H1 (cell line): ENCODE results near the gene CXCL16. TPM values are rescaled to one million over a fixed set of nuclear protein-coding genes. Genes with fewer than 3 reads are reported as not detected.

Experiments used
- CTCF ChIA-PET: fragments of 300-600 bp; sonication (Branson Sonifier 250); formaldehyde crosslinking; loops from one replicate; lab custom pipeline; 2021; ENCODE audit not compliant: partially characterized antibody; lab: Charles Lee
- POLR2A ChIA-PET: fragments of 300-600 bp; sonication (Branson Sonifier 250); formaldehyde crosslinking; loops from one replicate; lab custom pipeline; 2021; ENCODE audit warnings: inconsistent platforms; ENCODE audit not compliant: partially characterized antibody; lab: Charles Lee
- DNase-seq, 2 experiments: peaks; one replicate each; pipeline versions ENCODE4 v3.0.0 to v3.0.0-alpha.2; 2010 to 2022; ENCODE audit warnings: low spot score in 2 of 2, low read depth in 1 of 2, mixed read lengths in 1 of 2
- FAIRE-seq: peaks from 2 replicates; lab custom pipeline; 2011; peaks lifted over from hg19 to GRCh38; lab: Jason Lieb, UNC
- H2AFZ ChIP-seq: 2 replicates; pipeline ENCODE4 v1.8.1; 2012; ENCODE audit warnings: low read length, inconsistent platforms
- H2AK5ac ChIP-seq: 2 replicates; pipeline ENCODE4 v1.6.1; 2013; ENCODE audit warnings: low read depth, low read length
- H2BK120ac ChIP-seq: replicated peaks from 2 replicates; pipeline ENCODE3; 2013; ENCODE audit warnings: low read depth, low read length, inconsistent platforms
- H2BK12ac ChIP-seq: 2 replicates; pipeline ENCODE4 v1.6.1; 2013; ENCODE audit warnings: low read depth, low read length
- H2BK15ac ChIP-seq: 2 replicates; pipeline ENCODE4 v1.6.1; 2013; ENCODE audit warnings: low read length
- H2BK20ac ChIP-seq: 2 replicates; pipeline ENCODE4 v1.6.1; 2013; ENCODE audit warnings: low read length
- H2BK5ac ChIP-seq: 2 replicates; pipeline ENCODE4 v1.6.1; 2013; ENCODE audit warnings: low read depth, low read length
- H3K14ac ChIP-seq: 2 replicates; pipeline ENCODE4 v1.6.1; 2013; ENCODE audit warnings: inconsistent platforms; ENCODE audit not compliant: insufficient read length
- H3K18ac ChIP-seq: 2 replicates; pipeline ENCODE4 v1.6.1; 2013; ENCODE audit warnings: low read length; ENCODE audit errors: extremely low read depth
- H3K23ac ChIP-seq: 2 replicates; pipeline ENCODE4 v1.6.1; 2013; ENCODE audit warnings: inconsistent platforms; ENCODE audit not compliant: insufficient read length
- H3K23me2 ChIP-seq: 2 replicates; pipeline ENCODE4 v1.6.1; 2013; ENCODE audit warnings: low read depth, low read length
- H3K27ac ChIP-seq: 2 replicates; pipeline ENCODE4 v1.6.1; 2011; ENCODE audit warnings: low read depth, low read length, inconsistent platforms
- H3K27me3 ChIP-seq, 4 experiments: replicated peaks in 1 of 4; 1 replicate in 1 of 4; 2 replicates in 3 of 4; pipeline versions ENCODE4 v1.6.1 to v1.8.1; 2011 to 2013; ENCODE audit warnings: low read length in 3 of 4, mild to moderate bottlenecking in 3 of 4, inconsistent platforms in 2 of 4, mixed read lengths in 2 of 4, moderate library complexity in 1 of 4; ENCODE audit not compliant: control insufficient read depth in 3 of 4, insufficient read depth in 3 of 4; ENCODE audit errors: extremely low read depth in 1 of 4
- H3K36me3 ChIP-seq, 4 experiments: 2 replicates each; pipeline versions ENCODE4 v1.6.1 to v1.8.1; 2011 to 2013; ENCODE audit warnings: mild to moderate bottlenecking in 4 of 4, low read length in 3 of 4, moderate library complexity in 2 of 4, control low read depth in 1 of 4, inconsistent platforms in 1 of 4; ENCODE audit not compliant: insufficient read depth in 4 of 4, control insufficient read depth in 2 of 4
- H3K4ac ChIP-seq: replicated peaks from 2 replicates; pipeline ENCODE3; 2013; ENCODE audit warnings: low read length, low read depth, mixed read lengths, inconsistent platforms; ENCODE audit not compliant: insufficient read length
- H3K4me1 ChIP-seq, 4 experiments: replicated peaks in 1 of 4; 1 replicate in 1 of 4; 2 replicates in 3 of 4; pipeline versions ENCODE4 v1.6.1 to v1.8.1; 2011 to 2013; ENCODE audit warnings: low read length in 3 of 4, inconsistent platforms in 2 of 4, mixed read lengths in 1 of 4; ENCODE audit not compliant: insufficient read depth in 4 of 4, control insufficient read depth in 3 of 4
- H3K4me2 ChIP-seq, 2 experiments: 2 replicates each; pipeline versions ENCODE4 v1.6.1 to v1.8.1; 2011 to 2013; ENCODE audit warnings: low read depth in 2 of 2, low read length in 2 of 2, control low read depth in 1 of 2, inconsistent platforms in 1 of 2, mild to moderate bottlenecking in 1 of 2; ENCODE audit not compliant: insufficient read depth in 1 of 2
- H3K4me3 ChIP-seq, 4 experiments: fragments of 200-600, 300-600 bp in 1 of 4; sonication (generic), shearing (Covaris generic), sonication (Bioruptor Twin) in 1 of 4; 2 replicates each; pipeline versions ENCODE4 v1.5.1 to v1.8.1; 2011 to 2016; ENCODE audit warnings: low read length in 4 of 4, low read depth in 3 of 4, control low read depth in 2 of 4, inconsistent platforms in 2 of 4, mild to moderate bottlenecking in 2 of 4, mixed read lengths in 1 of 4, moderate library complexity in 1 of 4; ENCODE audit not compliant: insufficient read depth in 2 of 4; ENCODE audit errors: extremely low read depth in 1 of 4
- H3K56ac ChIP-seq: replicated peaks from 2 replicates; pipeline ENCODE3; 2013; ENCODE audit warnings: low read depth, mild to moderate bottlenecking, mixed read lengths, low read length, inconsistent platforms; ENCODE audit not compliant: insufficient read length
- H3K79me1 ChIP-seq: 2 replicates; pipeline ENCODE4 v1.6.1; 2013; ENCODE audit warnings: low read depth, low read length, control low read depth
- H3K79me2 ChIP-seq, 2 experiments: 2 replicates each; pipeline versions ENCODE4 v1.6.1 to v1.8.1; 2012 to 2013; ENCODE audit warnings: low read length in 2 of 2, mild to moderate bottlenecking in 2 of 2, inconsistent platforms in 1 of 2; ENCODE audit not compliant: insufficient read depth in 2 of 2, control insufficient read depth in 1 of 2
- H3K9ac ChIP-seq, 4 experiments: replicated peaks in 1 of 4; 1 replicate in 1 of 4; 2 replicates in 3 of 4; pipeline versions ENCODE4 v1.6.1 to v1.8.1; 2011 to 2013; ENCODE audit warnings: low read depth in 3 of 4, low read length in 3 of 4, control low read depth in 2 of 4, mild to moderate bottlenecking in 2 of 4, moderate library complexity in 2 of 4, inconsistent platforms in 1 of 4; ENCODE audit errors: extremely low read depth in 1 of 4
- H3K9me3 ChIP-seq, 2 experiments: 2 replicates each; pipeline versions ENCODE4 v1.6.1 to v1.8.1; 2012 to 2013; ENCODE audit warnings: mild to moderate bottlenecking in 2 of 2, moderate library complexity in 2 of 2, control low read depth in 1 of 2, inconsistent platforms in 1 of 2, low read depth in 1 of 2, low read length in 1 of 2, mixed read lengths in 1 of 2; ENCODE audit not compliant: insufficient read depth in 2 of 2
- H4K20me1 ChIP-seq, 2 experiments: replicated peaks in 1 of 2; 2 replicates each; pipeline versions ENCODE3 to v1.8.1; 2011 to 2013; ENCODE audit warnings: inconsistent platforms in 2 of 2, low read length in 2 of 2, mild to moderate bottlenecking in 1 of 2; ENCODE audit not compliant: insufficient read depth in 2 of 2, control insufficient read depth in 1 of 2
- H4K5ac ChIP-seq: 2 replicates; pipeline ENCODE4 v1.6.1; 2013; ENCODE audit warnings: low read length, low read depth, mixed read lengths, inconsistent platforms; ENCODE audit not compliant: insufficient read length
- H4K8ac ChIP-seq: 2 replicates; pipeline ENCODE4 v1.8.0; 2013; ENCODE audit warnings: mild to moderate bottlenecking, moderate library complexity, low read length, inconsistent platforms; ENCODE audit not compliant: insufficient read depth; ENCODE audit errors: extremely low read depth
- H4K91ac ChIP-seq: replicated peaks from 2 replicates; pipeline ENCODE3; 2013; ENCODE audit warnings: low read length, mixed read lengths, inconsistent platforms; ENCODE audit not compliant: insufficient read length
- CREB1 ChIP-seq: IDR thresholded peaks from 2 replicates; pipeline ENCODE4 v1.6.1; 2012; ENCODE audit warnings: inconsistent platforms
- GABPA ChIP-seq: IDR thresholded peaks from 2 replicates; pipeline ENCODE4 v1.6.1; 2011; ENCODE audit warnings: mild to moderate bottlenecking, low read length, moderate library complexity, borderline replicate concordance; ENCODE audit not compliant: insufficient read depth
- NANOG ChIP-seq: IDR thresholded peaks from 2 replicates; pipeline ENCODE4 v1.6.1; 2011; ENCODE audit warnings: low read length, low read depth, mild to moderate bottlenecking, inconsistent platforms; ENCODE audit not compliant: insufficient read depth, poor library complexity, severe bottlenecking
- RAD21 ChIP-seq, 2 experiments: IDR thresholded peaks in 1 of 2; conservative IDR thresholded peaks in 1 of 2; 2 replicates each; pipeline ENCODE4 v1.6.1; 2011; ENCODE audit warnings: low read depth in 2 of 2, low read length in 2 of 2, improper control_type of control experiment in 1 of 2, inconsistent platforms in 1 of 2, mild to moderate bottlenecking in 1 of 2, moderate library complexity in 1 of 2
- RFX5 ChIP-seq: IDR thresholded peaks from 2 replicates; pipeline ENCODE4 v1.6.1; 2011; ENCODE audit warnings: low read depth, low read length, improper control_type of control experiment, borderline replicate concordance
- SUZ12 ChIP-seq: fragments of 200-600 bp; sonication (generic); IDR thresholded peaks from 2 replicates; pipeline ENCODE4 v1.6.1; 2012; ENCODE audit warnings: mild to moderate bottlenecking, inconsistent platforms, low read length, moderate library complexity, mixed read lengths
- TAF1 ChIP-seq: IDR thresholded peaks from 2 replicates; pipeline ENCODE4 v1.6.1; 2011; ENCODE audit warnings: mild to moderate bottlenecking, low read depth, low read length
- whole genome bisulfite sequencing, 2 experiments: shearing (Covaris generic) in 1 of 2; methylation state at CpG; one replicate each; pipeline versions ENCODE4 v1.1.6 to v1.1.7; 2013 to 2015; ENCODE audit warnings: low lambda C conversion rate in 2 of 2, mixed read lengths in 2 of 2, inconsistent platforms in 1 of 2, low coverage in 1 of 2, missing lambda C conversion rate in 1 of 2; ENCODE audit not compliant: insufficient replicate concordance in 2 of 2, insufficient coverage in 1 of 2, insufficient read length in 1 of 2; ENCODE audit errors: extremely low coverage in 1 of 2, missing lambda C conversion rate in 1 of 2; 5-methylcytosine and 5-hydroxymethylcytosine counted together
- polyA plus RNA-seq, 7 experiments: library from polyadenylated mRNA; depleted of rRNA in 3 of 7; stranded (reverse) in 5 of 7; unstranded in 2 of 7; fragments of >200 nt in 5 of 7; fragments of 200-250 nt in 2 of 7; gene quantifications; 1 replicate in 5 of 7; 2 replicates in 1 of 7; 4 replicates in 1 of 7; pipeline versions ENCODE4 v1.2.1 to v1.2.3, GENCODE V29; 2011 to 2013; ENCODE audit warnings: missing spikeins in 2 of 7, mixed read lengths in 2 of 7
- total RNA-seq: library from RNA; stranded (reverse); fragmentation: NEBNext Ultra II Directional; extraction: Animal tissue kit (Norgen Biotek cat#: 25700); gene quantifications from 2 replicates; pipeline ENCODE4 v1.2.1, GENCODE V29; 2021
- TF ChIP-seq, protein P1 (sequence below), 3 experiments: IDR thresholded peaks; 1 replicate in 2 of 3; 2 replicates in 1 of 3; pipeline versions ENCODE4 v1.5.1 to v1.6.1; 2011; ENCODE audit warnings: low read length in 3 of 3, mild to moderate bottlenecking in 3 of 3, inconsistent platforms in 2 of 3, low read depth in 1 of 3, moderate library complexity in 1 of 3; ENCODE audit not compliant: insufficient read depth in 1 of 3; ENCODE audit errors: control extremely low read depth in 1 of 3

Gene CXCL16
- total and polyA plus RNA-seq, 2 of the 8 experiments (the other 6 are each of a cell fraction or from before 2014, with no cell fraction given) = 3.5 to 4.8 TPM

DNA sequence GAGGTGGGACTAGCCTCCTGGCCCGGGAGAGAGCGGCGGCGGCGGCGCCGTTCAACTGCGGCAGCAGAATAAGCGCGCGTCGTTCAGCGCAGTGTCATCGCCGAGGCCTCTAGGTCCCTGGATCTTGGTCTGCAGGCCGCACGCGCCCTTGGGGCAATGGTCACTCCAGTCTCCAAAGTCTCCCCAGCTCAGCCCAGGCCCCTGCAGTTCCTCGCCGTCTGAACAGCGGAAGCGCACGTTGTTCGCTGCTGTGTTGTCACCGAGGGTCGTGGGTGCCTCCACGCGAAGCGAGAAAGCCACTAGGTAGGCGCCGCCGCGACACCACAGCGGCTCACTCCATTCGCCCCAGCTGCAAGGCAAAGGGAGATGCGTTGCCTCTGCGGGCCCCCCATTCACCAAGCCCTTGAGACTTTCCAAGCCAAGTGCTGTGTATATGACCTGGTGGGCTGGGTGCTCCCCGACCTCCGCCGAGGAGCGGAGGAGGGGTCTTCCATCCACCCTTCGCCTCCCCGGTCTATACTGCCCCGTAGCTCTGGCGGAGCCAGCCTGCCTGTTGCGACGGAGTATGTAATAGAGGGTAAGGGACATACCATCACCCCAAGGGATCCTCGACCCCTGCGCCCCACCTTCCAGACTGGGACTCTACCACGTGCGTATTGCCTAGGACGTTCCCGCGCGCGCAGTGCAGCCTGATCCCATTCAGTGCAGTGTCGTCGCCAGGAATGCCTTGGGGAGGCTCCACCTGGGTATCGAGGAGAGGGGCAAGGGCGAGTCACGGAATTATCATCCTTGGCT, 45.8 kb upstream of the CXCL16 start:
- CTCF ChIA-PET = interaction anchor here (0.5 to 2.9 kb wide), 11 partner anchors 7 to 216 kb away, joined by 3 to 16 read pairs (median 4); no protein-coding TSS in a partner anchor
- H4K20me1 ChIP-seq = peaks cover 0 to 2% of the 10 kb centered on the region in 2 experiments
- H3K9ac ChIP-seq = no peak overlapping the region
- no peak for TF ChIP-seq RAD21 (IDR thresholded peaks at IDR 0.05 in 1 of 2, conservative IDR thresholded peaks at IDR 0.05 in 1 of 2; ENCODE audit: low read depth in 2 of 2, low read length in 2 of 2)
- no peak for TF ChIP-seq SUZ12
- no peak for TF ChIP-seq TAF1
- TF ChIP-seq NANOG = no peak
- TF ChIP-seq CREB1 = no peak
- TF ChIP-seq, protein P1, sequence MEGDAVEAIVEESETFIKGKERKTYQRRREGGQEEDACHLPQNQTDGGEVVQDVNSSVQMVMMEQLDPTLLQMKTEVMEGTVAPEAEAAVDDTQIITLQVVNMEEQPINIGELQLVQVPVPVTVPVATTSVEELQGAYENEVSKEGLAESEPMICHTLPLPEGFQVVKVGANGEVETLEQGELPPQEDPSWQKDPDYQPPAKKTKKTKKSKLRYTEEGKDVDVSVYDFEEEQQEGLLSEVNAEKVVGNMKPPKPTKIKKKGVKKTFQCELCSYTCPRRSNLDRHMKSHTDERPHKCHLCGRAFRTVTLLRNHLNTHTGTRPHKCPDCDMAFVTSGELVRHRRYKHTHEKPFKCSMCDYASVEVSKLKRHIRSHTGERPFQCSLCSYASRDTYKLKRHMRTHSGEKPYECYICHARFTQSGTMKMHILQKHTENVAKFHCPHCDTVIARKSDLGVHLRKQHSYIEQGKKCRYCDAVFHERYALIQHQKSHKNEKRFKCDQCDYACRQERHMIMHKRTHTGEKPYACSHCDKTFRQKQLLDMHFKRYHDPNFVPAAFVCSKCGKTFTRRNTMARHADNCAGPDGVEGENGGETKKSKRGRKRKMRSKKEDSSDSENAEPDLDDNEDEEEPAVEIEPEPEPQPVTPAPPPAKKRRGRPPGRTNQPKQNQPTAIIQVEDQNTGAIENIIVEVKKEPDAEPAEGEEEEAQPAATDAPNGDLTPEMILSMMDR (IDR thresholded peaks at IDR 0.05; ENCODE audit: control extremely low read depth in 1 of 3, insufficient read depth in 1 of 3, low read depth in 1 of 3, low read length in 3 of 3) = no peak
- TF ChIP-seq RFX5 = no peak
- TF ChIP-seq GABPA = no peak

More for the DNA sequence above, 45.8 kb upstream of the CXCL16 start:
- Histone ChIP-seq H2BK120ac (no peak overlapping the region), H3K27ac (no peak overlapping the region), H3K27me3 (peaks cover 3 to 22% (median 15%) of the 10 kb centered on the region in 4 experiments; a peak in 6 of 7 replicates), H2BK20ac (no peak overlapping the region), H3K4me2 (no peak overlapping the region), H3K36me3 (no peaks in the 10 kb centered on the region), H2BK5ac (no peak overlapping the region), H3K23me2 (peaks cover 16% of the 10 kb centered on the region), H2BK12ac (0 out of 2 replicates have a peak overlapping the region, but pooled peaks have one; percentile 27), H3K56ac (no peak overlapping the region), H3K79me1 (no peaks in the 10 kb centered on the region), H3K4me1 (peaks cover 0 to 14% (median 8%) of the 10 kb centered on the region in 4 experiments; a peak in 5 of 7 replicates), H4K91ac (no peak overlapping the region), H3K4ac (no peak overlapping the region), H3K18ac (no peak overlapping the region; the same call in 1 of the 2 replicates), H2BK15ac (peak overlapping the region; percentile 29; the same call in 1 of the 2 replicates), H3K14ac (no peak overlapping the region), H3K79me2 (no peaks in the 10 kb centered on the region), H3K23ac (no peak overlapping the region), H2AFZ (no peak overlapping the region), H4K8ac (peak overlapping the region; percentile 11; the same call in 1 of the 2 replicates), H3K9me3 (no peaks in the 10 kb centered on the region), H4K5ac (no peak overlapping the region), H2AK5ac (no peak overlapping the region; the same call in 1 of the 2 replicates), H3K4me3 (no peak overlapping the region)
- DNase-seq = no peak
- FAIRE-seq = no peak
- POLR2A ChIA-PET = interaction anchor here (1.3 kb wide), 1 partner anchor 124 kb away, joined by 3 read pairs; no protein-coding TSS in a partner anchor
- WGBS, 2 experiments = 95% methylated on average over 57 of the region's 61 CpGs; no CpG with 5 or more reads in 1 of the 2 experiments
